Gastroesophageal sphincter (tissue), 4 donors: ENCODE results near the gene KCNMB2. TPM values are rescaled to one million over a fixed set of nuclear protein-coding genes. Genes with fewer than 3 reads are reported as not detected.

Source experiments
- ATAC-seq: fragments of 150-250 bp; one replicate; pipeline ENCODE4 v1.9.1; 2016; ENCODE audit warnings: mild to moderate bottlenecking, moderate library complexity
- H3K27ac ChIP-seq, 4 donors: fragments of 200-600 bp; sonication (generic) in 3 of 4; 1 replicate in 3 of 4; 2 replicates in 1 of 4; pipeline ENCODE4 v1.5.1; 2016 to 2019
- H3K27me3 ChIP-seq: fragments of 200-600 bp; sonication (generic); one replicate; pipeline ENCODE4 v1.5.1; 2019
- H3K36me3 ChIP-seq, 2 donors: fragments of 200-600 bp; sonication (generic); one replicate each; pipeline ENCODE4 v1.5.1; 2019; ENCODE audit warnings: control low read depth in 1 of 2
- H3K4me1 ChIP-seq, 3 donors: fragments of 200-600 bp; sonication (generic); 1 replicate in 2 of 3; 2 replicates in 1 of 3; pipeline ENCODE4 v1.5.1; 2016 to 2019; ENCODE audit warnings: control low read depth in 2 of 3
- H3K4me3 ChIP-seq, 2 donors: fragments of 200-600 bp; sonication (generic); one replicate each; pipeline ENCODE4 v1.5.1; 2019; ENCODE audit warnings: mild to moderate bottlenecking in 1 of 2, moderate library complexity in 1 of 2
- H3K9me3 ChIP-seq, 3 donors: fragments of 200-600 bp; sonication (generic); one replicate each; pipeline ENCODE4 v1.5.1; 2017 to 2019; ENCODE audit warnings: control low read depth in 2 of 3
- CTCF ChIP-seq, 4 experiments: fragments of 200-600 bp in 2 of 4; fragments of 450-650 bp in 2 of 4; sonication (generic) in 1 of 4; IDR thresholded peaks; one replicate each; pipeline ENCODE4 v1.5.1; 2017 to 2019; ENCODE audit warnings: antibody characterized with exemption in 4 of 4, mild to moderate bottlenecking in 2 of 4, moderate library complexity in 2 of 4
- EP300 ChIP-seq: sonication (generic); formaldehyde crosslinking; IDR thresholded peaks from one replicate; pipeline ENCODE4 v1.6.1; 2017; ENCODE audit warnings: antibody characterized with exemption, mild to moderate bottlenecking
- POLR2A ChIP-seq, 2 donors: fragments of 450-650 bp; IDR thresholded peaks; one replicate each; pipeline ENCODE4 v1.6.1; 2017; ENCODE audit warnings: antibody characterized with exemption in 2 of 2, mild to moderate bottlenecking in 2 of 2, moderate library complexity in 1 of 2
- POLR2AphosphoS5 ChIP-seq: sonication (generic); formaldehyde crosslinking; IDR thresholded peaks from one replicate; pipeline ENCODE4 v1.6.1; 2017; ENCODE audit warnings: antibody characterized with exemption
- WGBS, 2 donors: methylation state at CpG; one replicate each; pipeline ENCODE4 v1.1.5; 2018; ENCODE audit warnings: low coverage in 1 of 2; 5-methylcytosine and 5-hydroxymethylcytosine counted together
- total RNA-seq, 4 donors: library from RNA; depleted of rRNA; stranded (reverse); fragments of >200 nt; gene quantifications; one replicate each; pipeline ENCODE4 v1.1.0, GENCODE V29; 2016

Gene KCNMB2
- total RNA-seq, 4 donors from 2014 or later = 1.3 TPM; not detected in 3

GRCh38 chr3:178822722-178823121 is 286.5 kb downstream of the KCNMB2 start:
- Histone ChIP-seq H3K27me3 (no peaks in the 10 kb centered on the region), H3K27ac (peak overlapping the region in 2 of 4 donors; percentile 43 to 69), H3K4me3 (no peak overlapping the region), H3K36me3 (no peaks in the 10 kb centered on the region), H3K9me3 (no peaks in the 10 kb centered on the region), H3K4me1 (peaks cover 0 to 17% (median 6%) of the 10 kb centered on the region in 3 donors)
- TF ChIP-seq CTCF (IDR thresholded peaks at IDR 0.05) (no peak), POLR2A (IDR thresholded peaks at IDR 0.05) (no peak), POLR2AphosphoS5 (no peak), EP300 (no peak)
- no peak for ATAC-seq
- 56% methylated on average over 2 of the region's 2 CpGs for WGBS, 2 donors

GRCh38 chr3:178823150-178823549 is 286.9 kb downstream of the KCNMB2 start:
- ATAC-seq = no peak
- Histone ChIP-seq H3K36me3 (no peaks in the 10 kb centered on the region), H3K4me1 (peaks cover 0 to 17% (median 6%) of the 10 kb centered on the region in 3 donors), H3K9me3 (no peaks in the 10 kb centered on the region), H3K27ac (peak overlapping the region in 2 of 4 donors; percentile 43 to 69), H3K4me3 (no peak overlapping the region), H3K27me3 (no peaks in the 10 kb centered on the region)
- TF ChIP-seq POLR2AphosphoS5 = no peak
- TF ChIP-seq POLR2A (IDR thresholded peaks at IDR 0.05) = no peak
- TF ChIP-seq CTCF (IDR thresholded peaks at IDR 0.05) = no peak
- no peak for TF ChIP-seq EP300
- WGBS, 2 donors = 0 to 11% methylated on average over 1 of the region's 1 CpG

- H3K27me3 ChIP-seq = no peaks in the 10 kb centered on the region
- H3K36me3 ChIP-seq = no peaks in the 10 kb centered on the region
- TF ChIP-seq POLR2AphosphoS5 = peak; percentile 44
- no peak for TF ChIP-seq POLR2A (IDR thresholded peaks at IDR 0.05)
- WGBS, 2 donors = 33 to 71% methylated on average over 3 to 5 of the region's 5 CpGs
- peaks cover 0 to 17% (median 6%) of the 10 kb centered on the region in 3 donors for H3K4me1 ChIP-seq
- ATAC-seq = no peak
- peak overlapping the region in 2 of 4 donors; percentile 43 to 69 for H3K27ac ChIP-seq
- H3K4me3 ChIP-seq = no peak overlapping the region
- no peaks in the 10 kb centered on the region for H3K9me3 ChIP-seq
Measured at GRCh38 chr3:178823591-178824246, 287.5 kb downstream of the KCNMB2 start.

- no peaks in the 10 kb centered on the region for H3K36me3 ChIP-seq
- TF ChIP-seq EP300 (no peak), CTCF (IDR thresholded peaks at IDR 0.05) (no peak), POLR2A (IDR thresholded peaks at IDR 0.05) (no peak), POLR2AphosphoS5 (no peak)
- H3K27ac ChIP-seq = no peak overlapping the region
- no peaks in the 10 kb centered on the region for H3K9me3 ChIP-seq
- no peaks in the 10 kb centered on the region for H3K27me3 ChIP-seq
- 47 to 68% methylated on average over 4 of the region's 4 CpGs for WGBS, 2 donors
- H3K4me1 ChIP-seq = peaks cover 0 to 17% (median 6%) of the 10 kb centered on the region in 3 donors
- ATAC-seq = no peak
- no peak overlapping the region for H3K4me3 ChIP-seq
Measured at GRCh38 chr3:178826435-178827123, 290.3 kb downstream of the KCNMB2 start.

- H3K4me3 ChIP-seq = no peak overlapping the region
- no peaks in the 10 kb centered on the region for H3K36me3 ChIP-seq
- H3K27me3 ChIP-seq = no peaks in the 10 kb centered on the region
- no peak overlapping the region for H3K27ac ChIP-seq
- peaks cover 0 to 17% (median 6%) of the 10 kb centered on the region in 3 donors for H3K4me1 ChIP-seq
- TF ChIP-seq POLR2AphosphoS5 = no peak
- no peak for TF ChIP-seq CTCF (IDR thresholded peaks at IDR 0.05)
- TF ChIP-seq EP300 = no peak
- TF ChIP-seq POLR2A (IDR thresholded peaks at IDR 0.05) = no peak
- H3K9me3 ChIP-seq = peaks cover 0 to 2% (median 0%) of the 10 kb centered on the region in 3 donors
- no peak for ATAC-seq
Measured at GRCh38 chr3:178827285-178827856, 291.1 kb downstream of the KCNMB2 start.
